Epithelial cell of prostate (primary cell): ENCODE results near the gene RBMY1E.
"Not testable (repeated sequence)": the region's sequence is repeated elsewhere in the genome, so short reads cannot be mapped to it uniquely, and the experiment has no call there.

Experiments
- DNase-seq: peaks from one replicate; pipeline ENCODE4 v3.0.0-alpha.2; 2011; ENCODE audit warnings: low read depth, low spot score
- H3K27ac ChIP-seq: fragments of 450-650 bp; 2 replicates; pipeline ENCODE4 v1.5.1; 2017; ENCODE audit warnings: mild to moderate bottlenecking

The RBMY1E gene

GRCh38 chrY:21917932-21918331 is at the start of gene RBMY1E:
TSS of gene RBMY1E (minus strand) at chrY:21918032. CDS start at chrY:21916054, 1,978 bp downstream.
- H3K27ac ChIP-seq, DNase-seq: not testable (repeated sequence)

- not testable (repeated sequence) for H3K27ac ChIP-seq, DNase-seq
Observed at GRCh38 chrY:21894426-21894825, 23.4 kb downstream of the RBMY1E start, which contains the start of gene RBMY1D. TSS of gene RBMY1D (minus strand) at chrY:21894526. CDS start at chrY:21892513, 2,013 bp downstream.

- DNase-seq, H3K27ac ChIP-seq: not testable (repeated sequence)
Observed at GRCh38 chrY:21869407-21870076, 48.3 kb downstream of the RBMY1E start.
